ENCODE results near the gene KCNK17. TPM values are rescaled to one million over a fixed set of nuclear protein-coding genes. Genes with fewer than 3 reads are reported as not detected.

The KCNK17 gene
- total and polyA plus RNA-seq, 4 donors = 2.6 to 6.0 (median 3.4) TPM

- H3K9ac ChIP-seq (ENCODE audit: insufficient read depth in 1 of 2, low read length in 2 of 2) = no peak overlapping the region
- TF ChIP-seq CTCF (IDR thresholded peaks at IDR 0.05; ENCODE audit: control extremely low read depth, extremely low read depth) = no peak
- no peak overlapping the region for H3K4me3 ChIP-seq
- ATAC-seq (ENCODE audit: insufficient read depth, low FRiP score) = no peak
- H3K36me3 ChIP-seq (ENCODE audit: control insufficient read depth in 4 of 4, insufficient read depth in 4 of 4, low read length in 4 of 4) = no peaks in the 10 kb centered on the region
- H3K27ac ChIP-seq (ENCODE audit: low read depth in 1 of 2, low read length in 1 of 2) = no peak overlapping the region
- no peak for DNase-seq
- peaks cover 0 to 4% (median 0%) of the 10 kb centered on the region in 5 donors for H3K4me1 ChIP-seq (ENCODE audit: control insufficient read depth in 5 of 5, insufficient read depth in 5 of 5, low read length in 5 of 5)
- 76 to 83% methylated on average over 11 of the region's 11 CpGs for WGBS, 2 donors
- H3K27me3 ChIP-seq (ENCODE audit: control insufficient read depth in 3 of 3, insufficient read depth in 3 of 3, low read length in 2 of 3) = peaks cover 0 to 7% (median 0%) of the 10 kb centered on the region in 3 donors
- peaks cover 0 to 3% (median 0%) of the 10 kb centered on the region in 4 donors for H3K9me3 ChIP-seq (ENCODE audit: control insufficient read depth in 4 of 4, insufficient read depth in 3 of 4, low read length in 3 of 4)
Measured at GRCh38 chr6:39281312-39281980, 32.8 kb downstream of the KCNK17 start.

DNA sequence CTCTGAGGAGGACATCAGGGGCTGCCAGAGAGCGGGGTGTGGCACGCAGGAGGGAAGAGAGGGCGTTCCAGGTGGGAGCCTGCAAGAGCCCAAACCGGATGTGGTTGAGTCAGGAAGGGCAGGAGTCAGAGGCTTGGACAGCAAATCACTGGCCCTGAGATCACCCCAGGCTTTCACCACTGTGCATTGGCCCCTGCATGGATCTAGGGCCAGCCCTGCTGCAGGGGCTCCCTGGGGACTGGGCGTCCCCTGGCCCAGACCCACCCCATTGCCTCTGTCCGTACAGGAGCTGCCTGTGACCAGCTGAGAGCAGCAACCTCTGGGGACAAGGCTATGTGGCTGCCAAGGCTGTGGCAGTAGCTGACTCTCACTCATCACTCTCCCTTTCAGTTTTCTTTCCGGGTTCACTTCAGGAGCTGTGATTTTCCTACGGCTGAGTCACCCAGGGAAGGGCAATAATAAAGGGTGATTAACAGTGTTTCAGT lies 33.9 kb downstream of the KCNK17 start:
- H3K4me3 ChIP-seq = no peak overlapping the region
- peaks cover 0 to 3% (median 0%) of the 10 kb centered on the region in 4 donors for H3K9me3 ChIP-seq (ENCODE audit: control insufficient read depth in 4 of 4, insufficient read depth in 3 of 4, low read length in 3 of 4)
- no peak overlapping the region for H3K27ac ChIP-seq (ENCODE audit: low read depth in 1 of 2, low read length in 1 of 2)
- no peak overlapping the region for H3K9ac ChIP-seq (ENCODE audit: insufficient read depth in 1 of 2, low read length in 2 of 2)
- no peak for DNase-seq
- no peaks in the 10 kb centered on the region for H3K36me3 ChIP-seq (ENCODE audit: control insufficient read depth in 4 of 4, insufficient read depth in 4 of 4, low read length in 4 of 4)
- H3K4me1 ChIP-seq (ENCODE audit: control insufficient read depth in 5 of 5, insufficient read depth in 5 of 5, low read length in 5 of 5) = peaks cover 0 to 4% (median 0%) of the 10 kb centered on the region in 5 donors
- peaks cover 0 to 7% (median 0%) of the 10 kb centered on the region in 3 donors for H3K27me3 ChIP-seq (ENCODE audit: control insufficient read depth in 3 of 3, insufficient read depth in 3 of 3, low read length in 2 of 3)
- 53 to 55% methylated on average over 8 of the region's 8 CpGs for WGBS, 2 donors
- TF ChIP-seq CTCF (IDR thresholded peaks at IDR 0.05; ENCODE audit: control extremely low read depth, extremely low read depth) = no peak
- ATAC-seq (ENCODE audit: insufficient read depth, low FRiP score) = peak; percentile 34

GRCh38 chr6:39279539-39279938 lies 34.7 kb downstream of the KCNK17 start:
- Histone ChIP-seq H3K4me1 (ENCODE audit: control insufficient read depth in 5 of 5, insufficient read depth in 5 of 5, low read length in 5 of 5) (peaks cover 0 to 4% (median 0%) of the 10 kb centered on the region in 5 donors), H3K27ac (ENCODE audit: low read depth in 1 of 2, low read length in 1 of 2) (no peak overlapping the region), H3K4me3 (no peak overlapping the region), H3K36me3 (ENCODE audit: control insufficient read depth in 4 of 4, insufficient read depth in 4 of 4, low read length in 4 of 4) (no peaks in the 10 kb centered on the region), H3K9me3 (ENCODE audit: control insufficient read depth in 4 of 4, insufficient read depth in 3 of 4, low read length in 3 of 4) (peaks cover 0 to 3% (median 0%) of the 10 kb centered on the region in 4 donors), H3K27me3 (ENCODE audit: control insufficient read depth in 3 of 3, insufficient read depth in 3 of 3, low read length in 2 of 3) (peaks cover 0 to 7% (median 0%) of the 10 kb centered on the region in 3 donors), H3K9ac (ENCODE audit: insufficient read depth in 1 of 2, low read length in 2 of 2) (no peak overlapping the region)
- ATAC-seq (ENCODE audit: insufficient read depth, low FRiP score) (no peak), DNase-seq (no peak)
- TF ChIP-seq CTCF (IDR thresholded peaks at IDR 0.05; ENCODE audit: control extremely low read depth, extremely low read depth) = no peak
- WGBS, 2 donors = 88 to 90% methylated on average over 6 of the region's 6 CpGs

Data from lung (tissue), 12 donors.